ENCODE results near the gene KDM2B.
"Not testable (repeated sequence)": the region's sequence is repeated elsewhere in the genome, so short reads cannot be mapped to it uniquely, and the experiment has no call there.

Gene KDM2B

DNA sequence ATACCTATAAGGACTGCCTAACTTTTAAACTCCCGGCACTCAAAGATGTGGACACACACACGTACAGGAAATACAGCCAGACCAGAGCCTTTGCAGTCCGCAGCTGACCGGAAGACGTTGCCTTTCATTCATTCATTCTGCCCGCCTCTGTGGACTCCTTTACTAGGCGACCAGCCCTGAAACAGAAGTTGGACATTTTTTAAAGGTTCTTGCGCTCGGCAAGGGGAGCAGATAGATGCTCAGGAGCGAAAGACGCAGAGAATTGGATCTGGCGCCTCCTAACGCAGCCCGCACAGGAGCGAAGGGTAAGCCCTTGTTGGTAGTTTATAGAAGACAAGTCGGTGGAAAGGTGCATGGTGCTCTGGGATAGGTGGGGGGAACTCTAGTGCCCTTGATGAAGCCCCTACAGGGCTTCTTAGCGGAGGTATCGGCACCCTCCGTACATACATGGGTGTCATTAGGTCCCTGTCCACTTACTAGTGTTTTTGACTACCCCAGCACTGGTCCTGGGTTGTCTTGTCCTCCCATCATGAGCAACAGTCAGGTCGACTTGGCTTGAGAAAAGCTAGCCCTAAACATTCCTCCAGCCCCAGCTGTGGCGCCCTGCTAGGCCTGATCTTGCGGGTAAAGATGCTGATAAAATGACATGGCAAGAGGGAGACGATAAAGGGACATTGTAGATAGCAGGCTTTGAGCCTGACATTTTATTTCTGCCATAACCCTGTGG, at the start of gene KDM2B:
Gene KDM2B (minus strand): TSS at position 65 of the 727 bp plus-strand sequence. CDS start 112 bp downstream, outside the sequence.
- DNase-seq: peak; percentile 51

DNA sequence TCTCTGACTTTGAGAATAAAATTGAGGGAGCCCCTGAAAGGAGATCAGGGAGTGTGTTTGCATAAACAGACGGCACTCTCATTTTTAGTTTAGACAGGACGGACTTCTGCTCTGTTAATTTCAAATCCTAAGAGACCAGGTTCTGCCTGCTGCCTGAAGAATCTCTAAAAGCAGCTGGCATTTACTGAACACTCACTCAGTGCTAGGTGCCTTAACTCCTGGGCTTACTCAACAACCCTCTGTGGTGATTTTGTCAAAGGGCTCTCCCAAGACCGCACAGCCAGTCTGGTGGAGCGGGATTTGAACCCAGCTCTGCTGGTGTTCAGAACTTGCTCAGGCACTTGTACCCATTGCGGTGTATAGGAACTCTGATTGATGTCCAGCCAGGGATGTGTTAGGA, 47.7 kb upstream of the KDM2B start:
- DNase-seq: no peak

DNA sequence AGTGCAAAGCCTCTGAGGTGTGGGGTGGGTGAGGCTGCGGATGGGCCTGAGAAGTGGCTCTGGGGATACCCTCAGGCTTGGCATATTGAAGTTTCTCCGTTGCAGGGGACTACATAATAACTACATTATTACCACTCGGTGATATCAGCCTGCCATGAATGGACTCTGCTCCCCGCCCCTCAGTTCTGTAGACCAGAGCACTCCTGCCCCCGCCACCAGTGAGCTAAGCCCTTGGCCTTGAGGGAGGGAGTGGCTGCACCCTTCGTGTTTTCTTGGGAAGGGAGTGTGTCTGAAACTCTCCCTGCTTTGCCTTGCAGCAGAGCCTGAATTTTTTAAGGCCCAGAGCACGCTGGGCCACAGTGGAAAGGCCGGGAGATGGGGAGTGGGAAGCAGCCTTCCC, 47.2 kb upstream of the KDM2B start:
- DNase-seq: peak; percentile 55

- peak; percentile 80 for DNase-seq
These were observed 46.2 kb upstream of the KDM2B start for GRCh38 chr12:121626853-121627640.

GRCh38 chr12:121626087-121626852, 45.4 kb upstream of the KDM2B start, which contains the start of gene ORAI1:
ORAI1 (plus strand) TSS chr12:121626530.
- DNase-seq: peak; percentile 97

GRCh38 chr12:121620333-121620891, 39.6 kb upstream of the KDM2B start:
- no peak for DNase-seq

- DNase-seq: no peak
These were observed 37.9 kb upstream of the KDM2B start for GRCh38 chr12:121618659-121619233.

DNA sequence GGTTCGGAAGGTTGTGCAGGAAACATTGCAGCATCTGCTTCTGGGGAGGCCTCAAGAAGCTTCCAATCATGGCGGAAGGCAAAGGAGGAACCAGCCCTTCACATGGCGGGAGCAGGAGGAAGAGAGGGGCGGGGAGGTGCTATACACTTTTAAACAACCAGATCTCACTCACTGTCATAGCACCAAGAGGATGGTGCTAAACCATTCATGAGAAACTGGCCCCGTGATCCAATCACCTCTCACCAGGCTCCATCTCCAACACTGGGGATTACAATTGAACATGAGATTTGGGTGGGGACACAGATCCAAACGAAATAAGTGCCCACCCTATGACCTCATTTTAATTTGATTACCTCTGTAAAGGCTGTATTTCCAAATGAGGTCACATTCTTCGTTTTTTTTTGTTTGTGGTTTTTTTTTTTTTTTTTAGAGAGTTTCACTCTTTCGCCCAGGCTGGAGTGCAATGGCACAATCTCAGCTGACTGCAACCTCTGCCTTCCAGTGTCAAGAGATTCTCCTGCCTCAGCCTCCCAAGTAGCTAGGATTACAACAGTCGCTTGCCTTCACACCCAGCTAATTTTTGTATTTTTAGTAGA, 34.1 kb upstream of the KDM2B start:
- no peak for DNase-seq

GRCh38 chr12:121613462-121613861, 32.6 kb upstream of the KDM2B start:
- no peak for DNase-seq

DNA sequence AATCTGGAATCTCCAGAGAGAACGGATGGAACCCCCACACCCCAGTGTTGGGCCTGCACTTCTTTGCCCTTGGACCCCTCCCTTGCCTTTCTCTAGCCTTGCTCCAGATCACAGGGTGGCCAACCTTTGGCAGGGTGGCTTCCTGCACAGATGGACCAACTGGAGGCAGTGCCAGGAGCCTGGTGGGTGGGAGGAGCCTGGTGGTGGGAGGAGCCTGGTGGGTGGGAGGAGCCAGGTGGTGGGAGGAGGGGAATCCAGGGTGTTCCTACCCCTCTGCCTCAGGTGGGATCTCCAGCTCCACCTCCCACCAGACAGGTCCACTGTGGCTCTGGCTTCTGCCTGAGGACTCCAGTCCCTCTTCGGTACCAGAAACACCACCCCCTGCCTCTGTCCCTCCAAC, 30.5 kb upstream of the KDM2B start:
- peak; percentile 48 for DNase-seq

DNA sequence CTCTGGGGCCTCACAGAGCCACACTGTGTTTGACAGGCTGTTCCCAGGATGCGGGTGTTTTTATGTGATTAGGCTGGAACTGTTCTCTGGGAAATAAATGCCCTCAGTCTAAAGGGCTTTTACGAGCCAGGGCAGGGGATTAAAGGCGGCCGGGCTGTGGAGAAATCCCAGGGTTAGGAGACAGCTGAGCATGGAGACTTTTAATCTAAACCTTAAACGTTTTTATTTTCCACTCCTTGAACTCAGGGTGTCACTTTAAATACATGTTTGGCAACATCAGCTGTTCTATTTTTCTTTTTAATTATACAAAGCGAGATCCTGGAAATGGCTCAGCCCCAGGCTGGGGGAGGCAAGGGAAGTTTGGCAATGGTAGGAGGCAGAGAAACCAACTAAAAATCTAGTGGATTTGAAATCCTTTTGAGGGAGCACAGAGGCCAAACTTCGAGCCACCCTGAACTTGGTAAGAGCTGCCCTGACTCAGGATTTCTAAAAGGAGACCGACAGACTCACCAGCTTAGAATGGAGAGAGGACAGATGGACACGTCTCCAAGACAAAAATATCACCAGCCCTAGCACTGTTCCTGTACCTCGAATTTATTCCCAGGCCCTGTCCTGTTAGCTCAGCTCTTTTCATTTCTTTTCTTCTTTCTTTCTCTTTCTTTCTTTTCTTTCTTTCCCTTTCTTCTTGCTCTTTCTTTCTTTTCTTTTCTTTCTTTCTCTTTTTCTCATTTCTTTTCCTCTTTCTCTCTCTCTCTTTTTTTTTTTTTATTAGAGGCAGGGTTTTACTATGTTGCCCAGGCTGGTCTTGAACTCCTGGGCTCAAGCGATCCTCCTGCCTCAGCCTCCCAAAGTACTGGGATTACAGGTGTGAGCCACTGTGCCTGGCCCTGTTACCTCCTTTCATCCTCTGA, 29.7 kb upstream of the KDM2B start:
- DNase-seq: peak; percentile 92

DNA sequence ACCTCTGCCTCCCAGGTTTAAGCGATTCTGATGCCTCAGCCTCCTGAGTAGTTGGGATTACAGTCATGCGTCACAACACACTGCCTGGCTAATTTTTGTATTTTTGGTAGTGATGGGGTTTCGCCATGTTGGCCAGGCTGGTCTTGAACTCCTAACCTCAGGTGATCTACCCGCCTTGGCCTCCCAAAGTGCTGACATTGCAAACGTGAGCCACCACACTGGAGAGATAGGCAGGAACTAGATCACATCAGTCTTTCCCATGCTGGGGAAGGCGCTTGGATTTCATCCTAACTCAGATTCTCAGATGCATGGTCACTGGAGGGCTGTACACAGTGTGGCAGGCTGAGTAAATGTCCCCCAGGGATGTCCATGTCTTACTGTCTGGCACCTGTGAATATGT, 27.5 kb upstream of the KDM2B start:
- DNase-seq: no peak

GRCh38 chr12:121603581-121603980, 22.8 kb upstream of the KDM2B start:
- no peak for DNase-seq

GRCh38 chr12:121602766-121603165, 21.9 kb upstream of the KDM2B start:
- DNase-seq: no peak

DNA sequence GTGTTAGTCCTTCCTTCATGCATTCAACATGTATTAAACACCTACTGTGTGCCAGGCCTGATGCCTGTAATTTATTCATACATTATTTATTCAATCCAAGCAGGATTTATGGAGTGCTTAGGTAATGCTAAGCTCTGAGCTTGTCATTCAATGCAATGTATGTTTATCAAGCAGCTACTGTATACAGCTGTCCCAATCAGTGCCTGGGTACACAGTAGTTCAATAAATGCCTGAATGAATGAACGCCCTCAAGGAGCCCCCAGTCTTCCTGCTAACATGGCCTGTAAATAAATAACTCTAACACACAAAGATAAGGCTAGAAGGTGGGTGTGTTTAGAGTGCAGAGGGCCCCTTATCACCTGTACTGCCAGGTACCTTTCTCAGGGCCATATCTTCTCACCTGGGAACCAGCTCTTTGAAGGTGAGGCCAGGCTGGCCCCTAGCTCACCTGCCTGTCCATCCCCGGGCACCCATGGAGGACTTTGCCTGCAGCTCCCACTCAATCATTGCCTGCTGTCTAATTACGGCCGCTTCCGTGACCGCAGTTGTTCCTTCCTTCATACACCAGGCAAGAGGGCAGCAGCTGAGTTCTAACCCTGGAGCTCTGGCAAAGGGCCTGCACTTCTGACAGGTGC, 20.0 kb upstream of the KDM2B start:
- DNase-seq: no peak

GRCh38 chr12:121596526-121596925, 15.7 kb upstream of the KDM2B start:
- DNase-seq: no peak

- DNase-seq: no peak
These were observed 14.7 kb upstream of the KDM2B start for GRCh38 chr12:121595520-121595919.

DNA sequence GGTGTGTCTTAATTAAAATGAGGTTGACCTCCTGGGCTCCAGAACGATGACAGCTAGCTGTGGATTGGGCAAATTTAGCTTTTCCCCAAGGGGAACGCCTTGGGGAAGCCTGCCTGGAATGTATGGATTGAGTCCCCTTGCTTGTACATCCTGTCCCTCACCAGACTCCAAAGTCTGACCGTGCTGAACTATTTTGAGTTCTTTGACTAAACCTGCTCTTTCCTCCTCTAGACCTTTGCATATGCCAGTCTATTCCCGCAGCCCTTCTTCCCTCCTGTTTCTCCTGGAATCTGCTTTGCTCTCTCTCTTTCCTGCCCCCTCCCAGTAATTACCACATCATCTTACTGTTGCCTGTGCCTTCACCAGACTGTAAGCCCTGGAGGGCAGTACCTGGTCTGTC, 11.5 kb upstream of the KDM2B start:
- no peak for DNase-seq

- no peak for DNase-seq
These were observed 9.8 kb upstream of the KDM2B start for GRCh38 chr12:121590476-121591143.

DNA sequence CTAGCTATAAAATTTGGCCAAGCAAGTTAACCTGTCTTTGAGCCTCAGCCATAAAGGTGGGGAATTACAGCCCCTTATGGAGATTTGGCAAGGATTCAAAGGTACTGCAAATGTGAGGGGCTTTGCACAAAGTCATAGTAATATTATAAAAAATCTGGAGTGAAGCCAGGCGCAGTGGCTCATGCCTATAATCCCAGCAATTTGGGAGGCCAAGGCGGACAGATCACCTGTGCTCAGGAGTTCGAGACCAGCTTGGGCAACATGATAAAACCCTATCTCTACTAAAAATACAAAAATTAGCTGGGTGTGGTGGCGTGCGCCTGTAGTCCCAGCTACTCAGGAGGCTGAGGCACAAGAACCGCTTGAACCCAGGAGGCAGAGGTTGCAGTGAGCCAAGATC, 4.1 kb upstream of the KDM2B start:
- not testable (repeated sequence) for DNase-seq
